HepG2 (cell line): ENCODE data around the gene SCMH1. TPM values are rescaled to one million over a fixed set of nuclear protein-coding genes. Genes with fewer than 3 reads are reported as not detected.
A peak's percentile ranks its signal among the peaks of the same experiment; 100 is the strongest.

ENCODE experiments used
- ASH2L ChIP-seq: fragments of 300-600, 200-600 bp; sonication (generic); IDR thresholded peaks from 2 replicates; pipeline ENCODE4 v1.7.0; 2017; ENCODE audit warnings: low read depth, mild to moderate bottlenecking, moderate library complexity, mixed read lengths, low read length; ENCODE audit not compliant: insufficient read length
- CBX1 ChIP-seq: IDR thresholded peaks from one replicate; pipeline ENCODE4 v1.6.1; 2016; ENCODE audit warnings: antibody characterized with exemption, low read depth
- DR1 ChIP-seq: sonication (generic); formaldehyde crosslinking; IDR thresholded peaks from 2 replicates; pipeline ENCODE4 v1.8.0; 2021; ENCODE audit warnings: mild to moderate bottlenecking, missing genetic modification reagents, inconsistent platforms
- ETV6 ChIP-seq: sonication (generic); formaldehyde crosslinking; conservative IDR thresholded peaks from 2 replicates; pipeline ENCODE4 v1.4.0; 2020; ENCODE audit warnings: missing genetic modification reagents
- FOXK2 ChIP-seq: fragments of 450-650 bp; IDR thresholded peaks from 2 replicates; pipeline ENCODE4 v1.6.1; 2016
- FOXP4 ChIP-seq: sonication (generic); formaldehyde crosslinking; IDR thresholded peaks from 2 replicates; pipeline ENCODE4 v1.4.0; 2020; ENCODE audit warnings: missing genetic modification reagents
- GLMP ChIP-seq: sonication (generic); formaldehyde crosslinking; IDR thresholded peaks from 2 replicates; pipeline ENCODE4 v1.9.0; 2021; ENCODE audit warnings: missing genetic modification reagents, mild to moderate bottlenecking, borderline replicate concordance
- KDM3A ChIP-seq: IDR thresholded peaks from 2 replicates; pipeline ENCODE4 v1.6.1; 2018; ENCODE audit warnings: low read depth, missing compliant biosample characterization
- KLF6 ChIP-seq: IDR thresholded peaks from 2 replicates; pipeline ENCODE4 v1.8.0; 2016; ENCODE audit warnings: missing biosample characterization, missing genetic modification reagents
- MLXIP ChIP-seq: sonication (generic); formaldehyde crosslinking; IDR thresholded peaks from 2 replicates; pipeline ENCODE4 v1.9.0; 2021; ENCODE audit warnings: missing genetic modification reagents, borderline replicate concordance
- NRL ChIP-seq: sonication (generic); formaldehyde crosslinking; IDR thresholded peaks from 2 replicates; pipeline ENCODE4 v1.5.0; 2020; ENCODE audit warnings: missing genetic modification reagents, mild to moderate bottlenecking, moderate library complexity, borderline replicate concordance
- PRMT3 ChIP-seq: sonication (generic); formaldehyde crosslinking; IDR thresholded peaks from 2 replicates; pipeline ENCODE4 v1.8.1; 2022; ENCODE audit warnings: low read depth, mild to moderate bottlenecking, moderate library complexity, missing genetic modification reagents, borderline replicate concordance
- SMAD3 ChIP-seq: sonication (generic); formaldehyde crosslinking; IDR thresholded peaks from 2 replicates; pipeline ENCODE4 v1.4.0; 2020; ENCODE audit warnings: missing genetic modification reagents
- SOX13 ChIP-seq, 3 experiments: fragments of 450-650 bp in 1 of 3; sonication (generic) in 1 of 3; formaldehyde crosslinking in 1 of 3; IDR thresholded peaks in 2 of 3; conservative IDR thresholded peaks in 1 of 3; 2 replicates each; pipeline versions ENCODE4 v1.5.0 to v1.6.1; 2016 to 2020; ENCODE audit warnings: antibody characterized with exemption in 1 of 3, mild to moderate bottlenecking in 1 of 3, missing compliant biosample characterization in 1 of 3, missing genetic modification reagents in 1 of 3, moderate library complexity in 1 of 3
- TSC22D2 ChIP-seq: sonication (generic); formaldehyde crosslinking; IDR thresholded peaks from 2 replicates; pipeline ENCODE4 v1.5.1; 2020; ENCODE audit warnings: missing genetic modification reagents, mild to moderate bottlenecking, borderline replicate concordance
- XRCC5 ChIP-seq: fragments of 200-400 bp; formaldehyde crosslinking; optimal IDR thresholded peaks from 2 replicates; pipeline ENCODE3; 2017; ENCODE audit warnings: mild to moderate bottlenecking, low read length
- ZBTB20 ChIP-seq: sonication (generic); formaldehyde crosslinking; IDR thresholded peaks from 2 replicates; pipeline ENCODE4 v1.8.1; 2023; ENCODE audit warnings: missing genetic modification reagents, low read depth, mild to moderate bottlenecking, borderline replicate concordance
- ZNF136 ChIP-seq: sonication (generic); formaldehyde crosslinking; IDR thresholded peaks from 2 replicates; pipeline ENCODE4 v1.8.1; 2022; ENCODE audit warnings: low read depth, mild to moderate bottlenecking, moderate library complexity, missing genetic modification reagents
- ZNF292 ChIP-seq: sonication (generic); formaldehyde crosslinking; IDR thresholded peaks from 2 replicates; pipeline ENCODE4 v1.8.1; 2022; ENCODE audit warnings: mild to moderate bottlenecking, low read depth, missing genetic modification reagents, borderline replicate concordance
- ZNF329 ChIP-seq: sonication (generic); formaldehyde crosslinking; IDR thresholded peaks from 2 replicates; pipeline ENCODE4 v1.9.0; 2021; ENCODE audit warnings: low read depth, mild to moderate bottlenecking, missing genetic modification reagents
- ZNF382 ChIP-seq: sonication (generic); formaldehyde crosslinking; IDR thresholded peaks from 2 replicates; pipeline ENCODE4 v1.5.0; 2020; ENCODE audit warnings: missing genetic modification reagents, mild to moderate bottlenecking, borderline replicate concordance
- ZNF501 ChIP-seq: sonication (generic); formaldehyde crosslinking; IDR thresholded peaks from 2 replicates; pipeline ENCODE4 v1.5.1; 2020; ENCODE audit warnings: mild to moderate bottlenecking, moderate library complexity, missing genetic modification reagents
- ZNF546 ChIP-seq: sonication (generic); formaldehyde crosslinking; conservative IDR thresholded peaks from 2 replicates; pipeline ENCODE4 v1.8.1; 2023; ENCODE audit warnings: mild to moderate bottlenecking, missing genetic modification reagents
- ZNF747 ChIP-seq: sonication (generic); formaldehyde crosslinking; IDR thresholded peaks from 2 replicates; pipeline ENCODE4 v1.8.1; 2023; ENCODE audit warnings: missing genetic modification reagents, mild to moderate bottlenecking, borderline replicate concordance
- ZSCAN12 ChIP-seq: sonication (generic); formaldehyde crosslinking; IDR thresholded peaks from 2 replicates; pipeline ENCODE4 v1.9.0; 2021; ENCODE audit warnings: mild to moderate bottlenecking, missing genetic modification reagents
- ZSCAN25 ChIP-seq: sonication (generic); formaldehyde crosslinking; IDR thresholded peaks from 2 replicates; pipeline ENCODE4 v1.8.0; 2022; ENCODE audit warnings: mild to moderate bottlenecking, missing genetic modification reagents
- polyA plus RNA-seq, 8 experiments: library from polyadenylated mRNA; depleted of rRNA in 3 of 8; stranded (reverse) in 7 of 8; unstranded in 1 of 8; fragments of >200 nt; fragmentation: Illumina TruSeq in 4 of 8; extraction: Trizol in 4 of 8; gene quantifications; 2 replicates each; pipeline versions ENCODE4 v1.2.1 to v1.2.3, GENCODE V29; 2011 to 2016; ENCODE audit warnings: low read depth in 4 of 8, missing spikeins in 1 of 8, mixed read lengths in 1 of 8; ENCODE audit not compliant: insufficient read depth in 1 of 8
- total RNA-seq, 5 experiments: library from RNA; depleted of rRNA; stranded (reverse); fragments of >200 nt; fragmentation: Illumina TruSeq; extraction: Trizol; gene quantifications; 2 replicates each; pipeline ENCODE4 v1.2.3, GENCODE V29; 2016; ENCODE audit warnings: low read depth in 1 of 5

SCMH1 gene
- total and polyA plus RNA-seq, 2 of the 13 experiments (the other 11 are each of a cell fraction or from before 2014, with no cell fraction given), result 41.8 to 52.6 TPM

GRCh38 chr1:41241354-41241748, 755 bp downstream of the SCMH1 start (continued):
- no peak for TF ChIP-seq XRCC5
- TF ChIP-seq CBX1, result no peak
- 0 out of 2 replicates have a peak, but pooled peaks have one; percentile 27 for TF ChIP-seq KDM3A (CRISPR knock-in tag)
- no peak for TF ChIP-seq NRL
- TF ChIP-seq TSC22D2, result no peak
- no peak for TF ChIP-seq ZSCAN25 (CRISPR knock-in tag)
- TF ChIP-seq ZBTB20, result no peak
- TF ChIP-seq ZNF382, result no peak
- TF ChIP-seq MLXIP (CRISPR knock-in tag), result no peak
- TF ChIP-seq SOX13 (IDR thresholded peaks at IDR 0.05), result no peak
- TF ChIP-seq SOX13 (CRISPR knock-in tag; conservative IDR thresholded peaks at IDR 0.05 in 1 of 2, IDR thresholded peaks at IDR 0.05 in 1 of 2), result peak in 1 of 2 experiments; percentile 23; a peak in 1 of 4 replicates
- TF ChIP-seq DR1 (CRISPR knock-in tag), result no peak
- no peak for TF ChIP-seq ZNF292 (CRISPR knock-in tag)
- TF ChIP-seq ZNF136 (CRISPR knock-in tag), result no peak
- TF ChIP-seq SMAD3, result no peak
- no peak for TF ChIP-seq FOXP4 (CRISPR knock-in tag)
- TF ChIP-seq GLMP, result no peak
- TF ChIP-seq ETV6 (CRISPR knock-in tag), result no peak
- no peak for TF ChIP-seq ZNF329 (CRISPR knock-in tag)
- TF ChIP-seq ZNF501 (CRISPR knock-in tag), result peak; percentile 44; the same call in 1 of the 2 replicates
- 0 out of 2 replicates have a peak, but pooled peaks have one; percentile 61 for TF ChIP-seq ZNF546 (CRISPR knock-in tag)
- no peak for TF ChIP-seq FOXK2
- no peak for TF ChIP-seq KLF6
- TF ChIP-seq PRMT3 (CRISPR knock-in tag), result no peak
- TF ChIP-seq ZNF747 (CRISPR knock-in tag), result no peak
- TF ChIP-seq ASH2L, result peak; percentile 41
- TF ChIP-seq ZSCAN12 (CRISPR knock-in tag), result no peak
